Tibial nerve (tissue), 4 donors: Measurements from ENCODE around the gene ROBO4. TPM values are rescaled to one million over a fixed set of nuclear protein-coding genes. Genes with fewer than 3 reads are reported as not detected.
A peak's percentile ranks its signal among the peaks of the same experiment; 100 is the strongest.

Source experiments
- DNase-seq, 2 donors: peaks; one replicate each; pipeline ENCODE4 v3.0.0-alpha.2; 2019; ENCODE audit warnings: low spot score in 2 of 2
- H3K27ac ChIP-seq, 4 donors: fragments of 200-600 bp; sonication (generic) in 3 of 4; one replicate each; pipeline ENCODE4 v1.5.1; 2017 to 2019; ENCODE audit warnings: mild to moderate bottlenecking in 1 of 4
- H3K27me3 ChIP-seq, 2 donors: fragments of 200-600 bp; sonication (generic) in 1 of 2; one replicate each; pipeline versions ENCODE4 v1.5.1 to v1.6.0; 2017 to 2019
- H3K36me3 ChIP-seq, 3 donors: fragments of 200-600 bp; sonication (generic); one replicate each; pipeline ENCODE4 v1.5.1; 2018 to 2019
- H3K4me1 ChIP-seq, 4 donors: fragments of 200-600 bp; sonication (generic) in 3 of 4; one replicate each; pipeline ENCODE4 v1.5.1; 2017 to 2019
- H3K4me3 ChIP-seq, 4 donors: fragments of 200-600 bp; sonication (generic) in 3 of 4; one replicate each; pipeline ENCODE4 v1.5.1; 2017 to 2019; ENCODE audit warnings: mild to moderate bottlenecking in 1 of 4, moderate library complexity in 1 of 4
- H3K9me3 ChIP-seq, 4 donors: fragments of 200-600 bp; sonication (generic) in 3 of 4; one replicate each; pipeline ENCODE4 v1.5.1; 2017 to 2019
- EP300 ChIP-seq, 2 donors: sonication (generic); formaldehyde crosslinking; IDR thresholded peaks; one replicate each; pipeline ENCODE4 v1.6.1; 2017; ENCODE audit warnings: antibody characterized with exemption in 2 of 2, mild to moderate bottlenecking in 1 of 2
- POLR2A ChIP-seq, 2 donors: fragments of 450-650 bp; IDR thresholded peaks; one replicate each; pipeline ENCODE4 v1.6.1; 2017; ENCODE audit warnings: antibody characterized with exemption in 2 of 2, mild to moderate bottlenecking in 2 of 2, moderate library complexity in 2 of 2
- WGBS, 2 donors: methylation state at CpG; one replicate each; pipeline ENCODE4 v1.1.5; 2018; 5-methylcytosine and 5-hydroxymethylcytosine counted together
- total RNA-seq, 4 donors: library from RNA; depleted of rRNA; stranded (reverse); fragments of >200 nt; gene quantifications; one replicate each; pipeline ENCODE4 v1.1.0, GENCODE V29; 2016
- TF ChIP-seq, protein P1 (sequence below), 5 experiments: fragments of 200-600 bp in 3 of 5; fragments of 450-650 bp in 2 of 5; sonication (generic) in 3 of 5; IDR thresholded peaks; one replicate each; pipeline ENCODE4 v1.5.1; 2016 to 2019; ENCODE audit warnings: antibody characterized with exemption in 5 of 5, mild to moderate bottlenecking in 3 of 5, moderate library complexity in 2 of 5

ROBO4 gene
- total RNA-seq, 4 donors from 2014 or later: 12.1 to 38.8 (median 28.0) TPM

DNA sequence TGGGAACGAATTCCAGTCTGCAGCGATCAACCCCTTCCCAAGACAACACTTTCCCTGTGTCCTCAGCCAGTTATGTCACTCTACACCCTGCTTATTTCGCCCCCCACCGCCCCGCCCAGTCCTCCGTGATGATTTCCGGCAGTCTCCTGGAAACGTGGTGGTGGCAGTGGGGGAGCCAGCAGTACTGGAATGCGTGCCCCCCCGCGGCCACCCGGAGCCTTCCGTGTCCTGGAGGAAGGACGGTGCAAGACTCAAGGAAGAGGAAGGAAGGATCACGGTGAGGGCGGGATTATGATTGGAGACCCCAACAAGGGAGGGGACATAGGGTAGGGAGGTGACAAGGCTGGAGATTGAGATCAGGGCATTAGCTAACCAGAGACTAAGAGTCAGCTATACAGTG, 28.3 kb downstream of the ROBO4 start:
- H3K27me3 ChIP-seq: peaks cover 0 to 100% of the 10 kb centered on the region in 2 donors
- TF ChIP-seq EP300 (IDR thresholded peaks at IDR 0.05) (no peak), POLR2A (IDR thresholded peaks at IDR 0.05) (no peak)
- TF ChIP-seq, protein P1, sequence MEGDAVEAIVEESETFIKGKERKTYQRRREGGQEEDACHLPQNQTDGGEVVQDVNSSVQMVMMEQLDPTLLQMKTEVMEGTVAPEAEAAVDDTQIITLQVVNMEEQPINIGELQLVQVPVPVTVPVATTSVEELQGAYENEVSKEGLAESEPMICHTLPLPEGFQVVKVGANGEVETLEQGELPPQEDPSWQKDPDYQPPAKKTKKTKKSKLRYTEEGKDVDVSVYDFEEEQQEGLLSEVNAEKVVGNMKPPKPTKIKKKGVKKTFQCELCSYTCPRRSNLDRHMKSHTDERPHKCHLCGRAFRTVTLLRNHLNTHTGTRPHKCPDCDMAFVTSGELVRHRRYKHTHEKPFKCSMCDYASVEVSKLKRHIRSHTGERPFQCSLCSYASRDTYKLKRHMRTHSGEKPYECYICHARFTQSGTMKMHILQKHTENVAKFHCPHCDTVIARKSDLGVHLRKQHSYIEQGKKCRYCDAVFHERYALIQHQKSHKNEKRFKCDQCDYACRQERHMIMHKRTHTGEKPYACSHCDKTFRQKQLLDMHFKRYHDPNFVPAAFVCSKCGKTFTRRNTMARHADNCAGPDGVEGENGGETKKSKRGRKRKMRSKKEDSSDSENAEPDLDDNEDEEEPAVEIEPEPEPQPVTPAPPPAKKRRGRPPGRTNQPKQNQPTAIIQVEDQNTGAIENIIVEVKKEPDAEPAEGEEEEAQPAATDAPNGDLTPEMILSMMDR (IDR thresholded peaks at IDR 0.05): no peak
- H3K4me3 ChIP-seq: no peak overlapping the region
- no peaks in the 10 kb centered on the region for H3K36me3 ChIP-seq
- WGBS, 2 donors: 3 to 6% methylated on average over 16 of the region's 16 CpGs
- no peaks in the 10 kb centered on the region for H3K9me3 ChIP-seq
- no peak for DNase-seq
- peaks cover 0 to 46% (median 26%) of the 10 kb centered on the region in 4 donors for H3K4me1 ChIP-seq
- H3K27ac ChIP-seq: no peak overlapping the region

DNA sequence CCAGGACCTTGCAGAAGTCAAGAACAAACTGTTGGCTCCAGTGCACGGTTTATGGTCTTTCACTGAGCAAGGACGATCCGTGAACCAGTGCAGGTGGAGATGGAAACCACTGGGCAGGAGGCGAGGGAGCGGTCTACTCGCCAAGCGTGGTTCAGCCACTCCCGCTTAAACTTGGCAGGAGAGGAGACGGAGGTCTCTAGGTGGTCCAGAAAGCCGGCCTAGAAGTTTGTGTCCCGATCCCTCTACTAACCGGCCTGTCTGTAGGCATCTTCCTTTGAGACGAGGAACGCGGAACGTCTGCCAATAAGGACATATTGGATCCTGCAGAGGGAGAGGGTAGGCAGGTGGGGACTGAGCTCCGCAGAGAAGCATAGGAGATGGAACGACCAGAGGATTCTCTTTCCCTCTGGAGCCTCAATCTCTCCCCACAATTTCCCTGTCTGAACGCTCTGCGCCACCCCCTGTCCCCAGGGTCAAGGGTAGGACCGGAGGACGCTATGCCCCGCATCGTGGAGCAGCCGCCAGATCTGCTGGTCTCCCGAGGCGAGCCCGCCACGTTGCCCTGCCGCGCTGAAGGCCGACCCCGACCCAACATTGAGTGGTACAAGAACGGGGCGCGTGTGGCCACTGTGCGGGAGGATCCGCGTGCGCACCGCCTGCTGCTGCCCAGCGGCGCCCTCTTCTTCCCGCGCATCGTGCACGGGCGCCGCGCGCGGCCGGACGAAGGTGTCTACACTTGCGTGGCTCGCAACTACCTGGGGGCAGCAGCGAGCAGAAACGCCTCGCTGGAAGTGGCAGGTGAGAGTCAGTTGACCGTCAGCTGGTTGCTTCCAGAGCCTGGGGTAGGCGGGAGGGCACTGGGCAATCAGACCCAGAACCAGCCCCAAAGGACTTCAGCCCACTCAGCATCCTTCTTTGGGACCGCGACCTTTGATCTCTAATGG, 29.1 kb downstream of the ROBO4 start:
- TF ChIP-seq POLR2A (IDR thresholded peaks at IDR 0.05): no peak
- TF ChIP-seq, protein P1 (IDR thresholded peaks at IDR 0.05): no peak
- no peak for TF ChIP-seq EP300 (IDR thresholded peaks at IDR 0.05)
- no peak for DNase-seq
- Histone ChIP-seq H3K27me3 (peaks cover 1 to 100% of the 10 kb centered on the region in 2 donors), H3K9me3 (no peaks in the 10 kb centered on the region), H3K4me1 (peaks cover 0 to 50% (median 28%) of the 10 kb centered on the region in 4 donors), H3K27ac (no peak overlapping the region), H3K4me3 (no peak overlapping the region), H3K36me3 (no peaks in the 10 kb centered on the region)
- WGBS, 2 donors: 7 to 10% methylated on average over 48 to 59 of the region's 63 CpGs

DNA sequence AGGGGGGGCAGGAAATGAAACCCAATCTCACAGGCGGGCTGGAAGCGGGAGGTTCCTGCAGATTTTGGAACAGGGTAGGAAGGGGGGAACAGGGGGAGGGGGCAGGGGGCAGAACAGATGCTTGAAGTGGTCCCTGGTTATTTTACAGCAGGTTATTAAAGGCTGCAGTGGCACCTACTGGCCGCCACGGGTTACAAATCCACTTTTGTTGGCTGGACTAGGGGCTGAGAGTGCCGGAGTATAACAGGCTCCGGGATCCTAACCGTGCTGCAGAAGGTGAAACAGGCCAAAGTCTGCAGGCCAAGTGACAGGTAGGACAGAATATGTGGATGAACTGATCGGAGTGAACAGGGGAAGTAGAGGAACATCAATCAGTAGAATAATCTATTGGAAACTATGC, 30.0 kb downstream of the ROBO4 start:
- Histone ChIP-seq H3K4me1 (peaks cover 0 to 59% (median 34%) of the 10 kb centered on the region in 4 donors), H3K27me3 (peaks cover 2 to 100% of the 10 kb centered on the region in 2 donors), H3K36me3 (no peaks in the 10 kb centered on the region), H3K4me3 (no peak overlapping the region), H3K9me3 (no peaks in the 10 kb centered on the region), H3K27ac (no peak overlapping the region)
- WGBS, 2 donors: 3 to 4% methylated on average over 8 of the region's 8 CpGs
- DNase-seq: no peak
- TF ChIP-seq, protein P1 (IDR thresholded peaks at IDR 0.05): peak in 2 of 5 experiments; percentile 18 to 47
- no peak for TF ChIP-seq POLR2A (IDR thresholded peaks at IDR 0.05)
- no peak for TF ChIP-seq EP300 (IDR thresholded peaks at IDR 0.05)

DNA sequence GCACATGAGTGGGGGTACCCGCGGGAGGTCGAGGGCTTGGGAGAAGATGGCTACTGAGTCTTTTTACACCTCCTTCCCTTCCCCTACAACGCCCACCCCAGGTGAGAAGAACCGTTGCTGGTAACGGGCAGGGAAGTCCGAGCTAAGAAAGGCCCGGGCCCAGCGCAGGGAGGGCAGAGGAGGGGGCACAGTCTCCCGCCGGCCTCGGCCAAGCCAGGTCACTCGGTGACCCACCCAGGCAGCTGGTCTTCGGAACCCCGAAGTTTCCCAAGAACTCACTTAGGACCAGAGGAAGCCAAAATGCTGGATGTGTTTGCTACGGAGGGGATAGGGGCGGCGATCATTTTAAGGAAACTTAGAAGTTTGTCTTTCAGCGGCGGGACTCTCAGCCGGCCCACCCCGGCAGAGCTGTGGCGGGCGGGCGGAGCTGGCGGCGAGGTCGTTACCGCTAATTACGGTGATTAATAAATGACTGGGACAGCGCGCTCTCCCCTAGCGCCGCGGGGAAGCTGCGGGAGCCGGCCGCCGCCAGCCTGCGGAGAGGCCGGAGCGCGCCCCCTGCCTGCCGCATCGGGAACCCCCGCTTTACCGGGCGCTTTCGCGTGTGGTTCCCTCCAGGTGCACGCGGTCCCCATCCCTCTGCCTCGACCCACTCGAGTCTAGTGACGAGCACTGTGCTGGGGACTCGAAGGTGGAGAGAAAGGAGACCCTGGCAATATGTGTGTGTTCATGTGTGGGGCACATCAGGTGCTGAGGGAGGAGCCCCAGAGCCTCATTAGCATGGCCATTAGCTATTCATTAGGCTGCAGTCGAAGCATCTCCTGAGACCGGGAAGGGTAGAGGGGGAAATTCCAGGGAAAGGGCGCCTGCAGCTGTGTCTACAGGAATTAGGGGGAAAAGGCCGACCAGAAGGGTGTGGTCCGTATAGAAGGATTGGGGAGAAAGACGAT, 31.5 kb downstream of the ROBO4 start:
- no peak overlapping the region for H3K27ac ChIP-seq
- 3% methylated on average over 54 to 61 of the region's 62 CpGs for whole genome bisulfite sequencing, 2 donors
- peak overlapping the region in 3 of 4 donors; percentile 1 to 32 (median 26) for H3K4me3 ChIP-seq
- DNase-seq: no peak
- peaks cover 0 to 61% (median 34%) of the 10 kb centered on the region in 4 donors for H3K4me1 ChIP-seq
- no peaks in the 10 kb centered on the region for H3K36me3 ChIP-seq
- peaks cover 2 to 100% of the 10 kb centered on the region in 2 donors for H3K27me3 ChIP-seq
- H3K9me3 ChIP-seq: no peaks in the 10 kb centered on the region
- TF ChIP-seq POLR2A (IDR thresholded peaks at IDR 0.05): no peak
- TF ChIP-seq EP300 (IDR thresholded peaks at IDR 0.05): no peak
- TF ChIP-seq, protein P1 (IDR thresholded peaks at IDR 0.05): peak; percentile 59 to 88 (median 76)
